ENCODE results near the gene DUSP16. TPM values are rescaled to one million over a fixed set of nuclear protein-coding genes. Genes with fewer than 3 reads are reported as not detected.
A peak's percentile ranks its signal among the peaks of the same experiment; 100 is the strongest.

DUSP16 gene
- total and polyA plus RNA-seq, 3 donors from 2014 or later: 22.5 to 48.6 (median 42.1) TPM

DNA sequence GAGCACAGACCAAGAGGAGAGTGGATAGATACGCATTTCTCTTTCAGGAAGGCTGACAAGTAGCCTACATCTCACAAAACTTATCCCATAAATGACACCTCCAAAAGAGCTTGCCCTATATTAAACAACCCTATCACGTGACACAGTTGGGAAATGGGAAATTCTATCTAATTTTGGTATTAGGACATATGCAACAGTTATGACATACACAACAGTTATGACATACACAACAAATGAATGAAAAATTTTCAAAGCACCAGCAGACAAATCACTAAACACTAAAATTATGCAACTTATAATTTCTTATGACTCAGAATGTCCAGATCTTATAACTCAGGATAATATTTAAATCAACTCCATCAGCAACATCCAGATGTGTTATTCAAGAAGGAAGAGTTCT lies 54.1 kb downstream of the DUSP16 start:
- no peak for DNase-seq
- Histone ChIP-seq H3K36me3 (ENCODE audit: low read depth, missing control alignments) (no peaks in the 10 kb centered on the region), H3K4me1 (peaks cover 19% of the 10 kb centered on the region), H3K27ac (no peak overlapping the region), H3K9me3 (no peaks in the 10 kb centered on the region), H3K4me3 (no peak overlapping the region), H3K27me3 (no peaks in the 10 kb centered on the region)
- intact Hi-C loops (cut with DNase I; ENCODE audit: low total_unique reads): no loop called here
- TF ChIP-seq POLR2A (IDR thresholded peaks at IDR 0.05): no peak
- TF ChIP-seq, protein P1, sequence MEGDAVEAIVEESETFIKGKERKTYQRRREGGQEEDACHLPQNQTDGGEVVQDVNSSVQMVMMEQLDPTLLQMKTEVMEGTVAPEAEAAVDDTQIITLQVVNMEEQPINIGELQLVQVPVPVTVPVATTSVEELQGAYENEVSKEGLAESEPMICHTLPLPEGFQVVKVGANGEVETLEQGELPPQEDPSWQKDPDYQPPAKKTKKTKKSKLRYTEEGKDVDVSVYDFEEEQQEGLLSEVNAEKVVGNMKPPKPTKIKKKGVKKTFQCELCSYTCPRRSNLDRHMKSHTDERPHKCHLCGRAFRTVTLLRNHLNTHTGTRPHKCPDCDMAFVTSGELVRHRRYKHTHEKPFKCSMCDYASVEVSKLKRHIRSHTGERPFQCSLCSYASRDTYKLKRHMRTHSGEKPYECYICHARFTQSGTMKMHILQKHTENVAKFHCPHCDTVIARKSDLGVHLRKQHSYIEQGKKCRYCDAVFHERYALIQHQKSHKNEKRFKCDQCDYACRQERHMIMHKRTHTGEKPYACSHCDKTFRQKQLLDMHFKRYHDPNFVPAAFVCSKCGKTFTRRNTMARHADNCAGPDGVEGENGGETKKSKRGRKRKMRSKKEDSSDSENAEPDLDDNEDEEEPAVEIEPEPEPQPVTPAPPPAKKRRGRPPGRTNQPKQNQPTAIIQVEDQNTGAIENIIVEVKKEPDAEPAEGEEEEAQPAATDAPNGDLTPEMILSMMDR (IDR thresholded peaks at IDR 0.05): no peak
- WGBS, 2 donors: 88 to 90% methylated on average over 2 of the region's 2 CpGs

DNA sequence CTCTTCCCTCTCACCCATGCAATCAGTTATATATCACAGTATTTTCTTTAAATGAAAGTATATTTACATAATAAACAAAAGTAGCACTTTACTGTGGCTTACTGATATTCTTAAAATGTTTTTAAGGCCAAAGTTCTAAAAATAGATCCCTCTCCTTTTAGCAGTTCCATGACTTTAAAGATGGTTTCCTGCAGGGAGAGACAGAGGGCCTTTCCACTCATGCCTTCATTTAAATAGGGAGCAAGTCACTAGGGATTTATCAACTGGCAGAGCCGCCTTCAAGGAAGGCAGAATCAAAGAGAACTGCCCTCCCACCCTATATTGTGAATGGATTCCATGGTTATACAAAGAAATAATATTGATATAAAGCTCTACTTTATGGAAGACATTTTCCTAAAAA lies 55.5 kb downstream of the DUSP16 start:
- Histone ChIP-seq H3K4me3 (no peak overlapping the region), H3K4me1 (peaks cover 19% of the 10 kb centered on the region), H3K27ac (peak overlapping the region; percentile 73 to 87), H3K36me3 (ENCODE audit: low read depth, missing control alignments) (no peaks in the 10 kb centered on the region), H3K9me3 (no peaks in the 10 kb centered on the region), H3K27me3 (no peaks in the 10 kb centered on the region)
- intact Hi-C loops (cut with DNase I; ENCODE audit: low total_unique reads): no loop called here
- TF ChIP-seq, protein P1 (IDR thresholded peaks at IDR 0.05): no peak
- TF ChIP-seq POLR2A (IDR thresholded peaks at IDR 0.05): no peak
- DNase-seq: no peak
- 45 to 61% methylated on average over 1 of the region's 1 CpG for WGBS, 2 donors

DNA sequence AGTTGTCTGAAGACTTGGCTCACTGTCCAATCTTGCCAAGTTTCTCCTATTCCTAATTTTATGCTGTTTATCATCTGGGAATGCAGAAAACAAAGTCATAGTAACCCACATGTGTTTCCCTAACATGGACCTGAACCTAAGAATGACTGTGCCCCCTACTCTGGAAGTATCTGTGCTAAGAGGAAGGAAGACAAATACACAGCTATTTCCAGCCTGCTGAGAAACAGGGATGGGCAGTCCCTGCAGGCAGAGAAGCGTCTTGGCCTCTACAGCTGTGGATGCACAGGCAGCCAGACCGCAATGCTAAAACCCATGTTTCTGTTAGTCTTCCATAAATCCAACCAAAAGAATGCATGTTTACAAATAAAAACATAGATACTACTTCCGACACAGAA lies 56.2 kb downstream of the DUSP16 start:
- DNase-seq: peak; percentile 49
- Histone ChIP-seq H3K4me1 (peaks cover 19% of the 10 kb centered on the region), H3K4me3 (no peak overlapping the region), H3K9me3 (no peaks in the 10 kb centered on the region), H3K27me3 (no peaks in the 10 kb centered on the region), H3K27ac (peak overlapping the region; percentile 73 to 87), H3K36me3 (ENCODE audit: low read depth, missing control alignments) (no peaks in the 10 kb centered on the region)
- WGBS, 2 donors: 38 to 46% methylated on average over 3 of the region's 3 CpGs
- TF ChIP-seq, protein P1 (IDR thresholded peaks at IDR 0.05): no peak
- TF ChIP-seq POLR2A (IDR thresholded peaks at IDR 0.05): no peak
- intact Hi-C loops (cut with DNase I; ENCODE audit: low total_unique reads): no loop called here

DNA sequence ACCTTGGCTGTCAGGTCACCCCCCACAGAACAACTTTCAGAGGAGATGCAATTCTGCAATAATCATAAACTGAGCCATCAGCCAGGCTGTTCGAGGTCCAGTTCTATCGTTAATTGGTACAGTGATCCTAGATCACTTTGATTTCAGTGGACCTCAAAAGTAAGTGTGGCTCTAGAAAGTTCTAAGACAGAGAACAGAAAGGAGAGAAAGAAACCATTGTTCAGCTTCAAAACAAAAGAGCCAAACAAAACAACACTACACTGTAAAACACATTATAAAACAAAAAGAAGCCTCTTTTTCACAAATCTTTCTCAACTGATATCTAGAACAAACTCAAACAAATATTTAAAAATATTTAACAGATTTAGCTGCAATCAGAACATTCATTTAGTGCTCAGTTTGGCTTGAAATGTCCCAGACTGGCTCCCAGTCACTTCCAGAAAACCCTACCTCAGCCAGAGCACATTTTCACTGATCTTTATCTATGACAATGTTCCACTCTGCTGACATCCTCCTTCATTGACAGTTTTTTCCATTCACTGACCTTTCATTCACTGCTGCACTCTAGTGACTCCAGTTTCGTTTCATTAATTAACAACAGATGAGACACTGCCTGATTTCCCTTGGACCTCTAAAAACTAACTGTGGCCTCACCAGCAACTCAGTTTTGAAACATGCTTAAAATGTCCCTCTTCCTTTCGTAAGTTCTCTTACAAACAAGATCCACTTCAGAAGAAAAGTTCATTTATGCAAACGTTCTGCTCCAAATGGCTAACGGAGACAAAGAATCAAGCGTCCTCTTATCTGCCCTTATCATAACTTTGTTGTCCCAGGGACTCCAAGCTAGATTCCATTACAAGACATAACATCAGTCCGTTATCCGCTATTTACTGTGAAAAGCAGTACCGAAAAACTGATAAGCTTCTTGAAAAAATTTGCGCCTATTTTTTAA lies 56.8 kb downstream of the DUSP16 start:
- intact Hi-C loops (cut with DNase I; ENCODE audit: low total_unique reads): no loop called here
- Histone ChIP-seq H3K4me3 (peak overlapping the region in 1 of 2 donors; percentile 11), H3K4me1 (peaks cover 19% of the 10 kb centered on the region), H3K27ac (peak overlapping the region; percentile 73 to 87), H3K36me3 (ENCODE audit: low read depth, missing control alignments) (no peaks in the 10 kb centered on the region), H3K27me3 (no peaks in the 10 kb centered on the region), H3K9me3 (no peaks in the 10 kb centered on the region)
- DNase-seq: no peak
- WGBS, 2 donors: 30 to 46% methylated on average over 11 of the region's 11 CpGs
- TF ChIP-seq, protein P1 (IDR thresholded peaks at IDR 0.05): no peak
- TF ChIP-seq POLR2A (IDR thresholded peaks at IDR 0.05): no peak
